Measurements from ENCODE around the gene GIT1. TPM values are rescaled to one million over a fixed set of nuclear protein-coding genes. Genes with fewer than 3 reads are reported as not detected.

GIT1 gene
- total and polyA plus RNA-seq, 2 of the 13 experiments (the other 11 are each of a cell fraction or from before 2014, with no cell fraction given): 14.2 to 30.8 TPM

DNA sequence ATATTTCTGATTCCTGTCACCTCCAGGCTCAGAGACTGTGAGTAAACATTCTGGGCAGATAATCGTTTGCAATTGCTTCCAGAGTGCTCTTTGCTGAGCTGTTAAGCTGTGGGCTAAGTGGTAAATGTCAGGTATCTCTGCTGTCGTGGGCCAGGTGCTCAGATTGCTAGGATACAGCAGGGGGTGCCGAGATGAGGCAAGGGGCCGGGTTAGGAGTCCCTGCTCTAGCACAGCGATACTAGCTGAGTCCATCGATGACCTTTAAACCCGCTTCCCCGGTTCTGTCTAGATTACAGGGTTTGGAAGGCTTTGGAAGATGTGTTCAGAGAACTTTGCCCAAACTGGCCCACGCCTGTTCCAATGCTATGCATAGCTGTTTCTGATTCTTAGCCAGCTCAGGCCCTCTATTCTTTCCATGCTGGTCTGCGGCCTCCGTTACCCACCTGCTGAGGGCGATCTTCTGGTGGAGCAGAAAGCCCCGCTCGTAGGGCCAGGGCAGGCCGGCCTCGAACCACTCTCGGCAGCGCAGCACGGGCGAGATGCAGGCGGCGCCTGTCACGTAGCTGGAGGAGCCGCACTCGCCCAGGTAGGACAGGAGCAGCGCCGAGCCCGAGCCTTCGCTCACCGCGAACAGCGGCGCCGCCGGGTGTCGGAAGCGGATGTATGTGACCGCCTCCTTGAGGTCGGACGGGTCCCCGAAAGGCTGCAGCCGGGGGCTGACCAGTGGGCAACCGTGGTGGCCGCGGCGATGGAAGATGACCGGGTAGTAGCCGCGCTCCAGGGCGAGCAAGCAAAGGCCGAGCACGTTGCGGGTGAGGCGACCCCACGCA lies 23.6 kb downstream of the GIT1 start (continued):
- TF ChIP-seq TBX3 (IDR thresholded peaks at IDR 0.05; ENCODE audit: borderline replicate concordance) (no peak), ZFP41 (CRISPR knock-in tag; IDR thresholded peaks at IDR 0.05; ENCODE audit: borderline replicate concordance) (peak; percentile 72; the same call in 1 of the 2 replicates), ZNF777 (CRISPR knock-in tag; IDR thresholded peaks at IDR 0.05) (no peak), ZEB1 (IDR thresholded peaks at IDR 0.05; ENCODE audit: insufficient replicate concordance, low read depth) (no peak), ARNTL (CRISPR knock-in tag; IDR thresholded peaks at IDR 0.05) (no peak), ZNF343 (CRISPR knock-in tag; IDR thresholded peaks at IDR 0.05) (0 out of 2 replicates have a peak, but pooled peaks have one; percentile 55), GPN1 (CRISPR knock-in tag; IDR thresholded peaks at IDR 0.05; ENCODE audit: borderline replicate concordance) (no peak), NR1H2 (CRISPR knock-in tag; IDR thresholded peaks at IDR 0.05; ENCODE audit: borderline replicate concordance, low read depth) (0 out of 2 replicates have a peak, but pooled peaks have one; percentile 7), RBFOX2 (IDR thresholded peaks at IDR 0.05; ENCODE audit: low read depth, low read length) (no peak), SIX4 (CRISPR knock-in tag; IDR thresholded peaks at IDR 0.05) (no peak), ZZZ3 (CRISPR knock-in tag; IDR thresholded peaks at IDR 0.05; ENCODE audit: borderline replicate concordance) (no peak), HOXA3 (CRISPR knock-in tag; IDR thresholded peaks at IDR 0.05) (0 out of 2 replicates have a peak, but pooled peaks have one; percentile 31)
- TF ChIP-seq, protein P1, sequence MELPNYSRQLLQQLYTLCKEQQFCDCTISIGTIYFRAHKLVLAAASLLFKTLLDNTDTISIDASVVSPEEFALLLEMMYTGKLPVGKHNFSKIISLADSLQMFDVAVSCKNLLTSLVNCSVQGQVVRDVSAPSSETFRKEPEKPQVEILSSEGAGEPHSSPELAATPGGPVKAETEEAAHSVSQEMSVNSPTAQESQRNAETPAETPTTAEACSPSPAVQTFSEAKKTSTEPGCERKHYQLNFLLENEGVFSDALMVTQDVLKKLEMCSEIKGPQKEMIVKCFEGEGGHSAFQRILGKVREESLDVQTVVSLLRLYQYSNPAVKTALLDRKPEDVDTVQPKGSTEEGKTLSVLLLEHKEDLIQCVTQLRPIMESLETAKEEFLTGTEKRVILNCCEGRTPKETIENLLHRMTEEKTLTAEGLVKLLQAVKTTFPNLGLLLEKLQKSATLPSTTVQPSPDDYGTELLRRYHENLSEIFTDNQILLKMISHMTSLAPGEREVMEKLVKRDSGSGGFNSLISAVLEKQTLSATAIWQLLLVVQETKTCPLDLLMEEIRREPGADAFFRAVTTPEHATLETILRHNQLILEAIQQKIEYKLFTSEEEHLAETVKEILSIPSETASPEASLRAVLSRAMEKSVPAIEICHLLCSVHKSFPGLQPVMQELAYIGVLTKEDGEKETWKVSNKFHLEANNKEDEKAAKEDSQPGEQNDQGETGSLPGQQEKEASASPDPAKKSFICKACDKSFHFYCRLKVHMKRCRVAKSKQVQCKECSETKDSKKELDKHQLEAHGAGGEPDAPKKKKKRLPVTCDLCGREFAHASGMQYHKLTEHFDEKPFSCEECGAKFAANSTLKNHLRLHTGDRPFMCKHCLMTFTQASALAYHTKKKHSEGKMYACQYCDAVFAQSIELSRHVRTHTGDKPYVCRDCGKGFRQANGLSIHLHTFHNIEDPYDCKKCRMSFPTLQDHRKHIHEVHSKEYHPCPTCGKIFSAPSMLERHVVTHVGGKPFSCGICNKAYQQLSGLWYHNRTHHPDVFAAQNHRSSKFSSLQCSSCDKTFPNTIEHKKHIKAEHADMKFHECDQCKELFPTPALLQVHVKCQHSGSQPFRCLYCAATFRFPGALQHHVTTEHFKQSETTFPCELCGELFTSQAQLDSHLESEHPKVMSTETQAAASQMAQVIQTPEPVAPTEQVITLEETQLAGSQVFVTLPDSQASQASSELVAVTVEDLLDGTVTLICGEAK (IDR thresholded peaks at IDR 0.05): no peak
- TF ChIP-seq, protein P1 (CRISPR knock-in tag; IDR thresholded peaks at IDR 0.05): peak; percentile 43
